Measurements from ENCODE around the gene SCAMP5.

Gene SCAMP5

DNA sequence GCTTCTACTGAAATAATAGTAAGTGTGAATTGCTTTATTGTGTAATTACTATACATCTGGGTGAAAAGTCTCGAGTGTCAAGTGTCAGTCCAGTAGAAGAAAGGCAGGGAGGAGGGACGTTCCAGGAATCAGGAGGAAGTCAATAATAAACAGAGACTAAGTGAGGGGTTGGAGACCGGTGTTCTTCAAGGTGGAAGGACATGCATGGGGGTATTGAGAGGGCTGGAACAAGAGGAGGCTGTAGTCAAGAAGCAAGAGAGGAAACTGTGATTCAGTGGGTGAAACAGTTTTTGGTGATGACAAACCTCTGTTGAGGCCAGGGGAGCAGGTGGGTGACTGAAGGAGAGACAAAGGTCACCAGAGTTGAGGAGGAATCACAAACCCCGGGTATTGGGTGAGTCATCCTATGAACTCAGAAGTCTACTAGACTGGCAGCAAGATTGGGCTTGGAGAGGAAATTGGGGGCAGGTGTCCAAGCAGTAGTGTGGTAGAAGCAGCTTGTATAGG lies 11.6 kb upstream of the SCAMP5 start:
- no peak for DNase-seq (ENCODE audit: low spot score)
- TF ChIP-seq, protein P1, sequence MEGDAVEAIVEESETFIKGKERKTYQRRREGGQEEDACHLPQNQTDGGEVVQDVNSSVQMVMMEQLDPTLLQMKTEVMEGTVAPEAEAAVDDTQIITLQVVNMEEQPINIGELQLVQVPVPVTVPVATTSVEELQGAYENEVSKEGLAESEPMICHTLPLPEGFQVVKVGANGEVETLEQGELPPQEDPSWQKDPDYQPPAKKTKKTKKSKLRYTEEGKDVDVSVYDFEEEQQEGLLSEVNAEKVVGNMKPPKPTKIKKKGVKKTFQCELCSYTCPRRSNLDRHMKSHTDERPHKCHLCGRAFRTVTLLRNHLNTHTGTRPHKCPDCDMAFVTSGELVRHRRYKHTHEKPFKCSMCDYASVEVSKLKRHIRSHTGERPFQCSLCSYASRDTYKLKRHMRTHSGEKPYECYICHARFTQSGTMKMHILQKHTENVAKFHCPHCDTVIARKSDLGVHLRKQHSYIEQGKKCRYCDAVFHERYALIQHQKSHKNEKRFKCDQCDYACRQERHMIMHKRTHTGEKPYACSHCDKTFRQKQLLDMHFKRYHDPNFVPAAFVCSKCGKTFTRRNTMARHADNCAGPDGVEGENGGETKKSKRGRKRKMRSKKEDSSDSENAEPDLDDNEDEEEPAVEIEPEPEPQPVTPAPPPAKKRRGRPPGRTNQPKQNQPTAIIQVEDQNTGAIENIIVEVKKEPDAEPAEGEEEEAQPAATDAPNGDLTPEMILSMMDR (IDR thresholded peaks at IDR 0.05; ENCODE audit: borderline replicate concordance, control extremely low read depth, extremely low read depth, insufficient read depth, missing control alignments), result no peak
- in situ Hi-C loops (cut with MboI; ENCODE audit: low sequenced_read_pairs, unreplicated experiment), result no loop called here

DNA sequence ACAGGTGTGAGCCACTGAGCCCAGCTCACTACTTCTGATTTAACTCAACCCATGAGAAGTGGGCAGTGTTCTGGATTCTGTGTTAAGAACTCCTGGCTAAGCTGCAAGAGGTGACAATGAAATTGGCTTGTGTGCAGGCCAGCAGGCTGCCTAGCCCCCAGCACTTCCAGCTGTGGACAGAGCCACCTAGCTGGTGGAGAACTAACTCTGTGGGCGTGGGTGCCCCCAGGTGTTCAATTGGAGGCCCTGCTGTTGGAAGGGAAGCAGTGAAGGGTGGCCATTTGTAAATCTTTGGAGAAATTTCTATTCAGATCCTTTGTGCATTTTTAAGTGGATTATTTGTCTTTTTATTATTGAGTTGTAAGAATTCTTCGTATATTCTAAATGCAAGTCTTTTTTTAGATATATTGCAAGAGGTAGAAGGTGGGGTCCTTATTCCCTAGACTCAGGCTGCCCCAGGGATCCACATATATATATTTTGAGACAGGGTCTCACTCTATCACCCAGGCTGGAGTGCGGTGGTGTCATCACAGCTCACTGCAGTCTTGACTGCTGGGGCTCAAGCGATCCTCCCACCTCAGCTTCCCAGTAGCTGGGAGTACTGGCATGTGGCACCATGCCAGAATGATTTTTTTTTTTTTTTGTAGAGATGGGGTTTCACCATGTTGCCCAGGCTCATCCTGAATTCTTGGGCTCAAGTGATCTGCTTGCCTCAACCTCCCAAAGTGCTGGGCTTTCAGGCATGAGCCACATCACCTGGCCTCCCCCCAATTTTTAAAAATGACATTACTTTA lies 7.2 kb upstream of the SCAMP5 start:
- in situ Hi-C loops (cut with MboI; ENCODE audit: low sequenced_read_pairs, unreplicated experiment), result no loop called here
- no peak for DNase-seq (ENCODE audit: low spot score)
- TF ChIP-seq, protein P1 (IDR thresholded peaks at IDR 0.05; ENCODE audit: borderline replicate concordance, control extremely low read depth, extremely low read depth, insufficient read depth, missing control alignments), result peak; percentile 38

DNA sequence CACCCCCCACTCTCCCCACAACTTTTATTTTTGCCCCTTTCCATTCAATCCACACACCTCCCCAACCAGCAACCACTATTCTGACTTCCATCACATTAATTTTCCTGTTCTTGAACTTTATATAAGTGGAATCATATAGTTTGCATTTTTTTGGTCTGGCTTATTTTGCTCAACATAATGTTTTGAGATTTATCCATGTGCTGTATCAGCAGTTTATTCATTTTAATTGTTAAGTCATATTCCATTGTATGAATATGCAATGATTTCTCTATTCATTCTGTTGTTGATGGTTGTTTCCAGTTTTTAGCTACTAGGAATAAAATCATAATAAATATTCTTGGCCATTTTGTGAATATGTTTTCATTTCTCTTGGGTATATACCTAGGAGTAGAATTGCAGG lies 5.8 kb upstream of the SCAMP5 start:
- TF ChIP-seq, protein P1 (IDR thresholded peaks at IDR 0.05; ENCODE audit: borderline replicate concordance, control extremely low read depth, extremely low read depth, insufficient read depth, missing control alignments), result no peak
- in situ Hi-C loops (cut with MboI; ENCODE audit: low sequenced_read_pairs, unreplicated experiment), result no loop called here
- no peak for DNase-seq (ENCODE audit: low spot score)

DNA sequence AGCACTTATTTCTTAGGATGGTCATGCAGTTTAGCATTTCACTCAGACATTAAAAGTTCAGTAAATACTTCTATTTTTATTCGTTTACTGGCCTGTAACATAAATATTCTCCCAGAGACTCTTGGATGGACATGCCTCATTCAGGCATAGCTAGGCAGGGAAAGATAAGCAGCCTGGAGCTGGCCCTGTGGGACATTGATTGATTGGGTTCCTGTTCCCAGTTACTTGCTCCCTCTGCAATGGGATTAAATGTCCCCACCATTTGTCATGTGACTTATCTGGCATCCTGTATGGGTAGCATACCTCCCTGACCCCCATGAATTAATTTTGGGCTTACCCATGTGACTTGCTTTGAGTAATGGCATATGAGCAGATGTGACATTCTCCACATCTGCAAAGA lies 2.7 kb upstream of the SCAMP5 start:
- TF ChIP-seq, protein P1 (IDR thresholded peaks at IDR 0.05; ENCODE audit: borderline replicate concordance, control extremely low read depth, extremely low read depth, insufficient read depth, missing control alignments), result no peak
- in situ Hi-C loops (cut with MboI; ENCODE audit: low sequenced_read_pairs, unreplicated experiment), result no loop called here
- no peak for DNase-seq (ENCODE audit: low spot score)

DNA sequence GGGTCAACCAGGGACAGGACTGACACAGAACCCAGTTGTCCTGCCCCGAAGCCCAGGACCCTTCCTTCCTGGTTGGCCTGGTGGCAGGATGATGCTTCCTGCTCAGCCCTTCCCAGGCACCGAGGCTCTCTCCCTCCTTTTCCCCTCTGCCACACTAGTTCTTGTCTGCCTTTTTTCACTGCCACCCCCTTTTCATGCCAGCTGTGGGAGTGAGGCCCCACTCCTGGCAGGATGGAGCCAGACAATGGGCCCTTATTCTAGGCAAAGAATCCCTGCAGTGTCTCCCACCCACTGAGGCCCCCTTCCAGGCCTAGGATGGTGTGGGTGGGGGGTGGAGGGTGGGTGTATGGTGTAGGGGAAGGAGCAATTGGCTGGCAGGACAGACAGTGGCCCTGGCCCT lies 1.1 kb upstream of the SCAMP5 start:
- no peak for DNase-seq (ENCODE audit: low spot score)
- in situ Hi-C loops (cut with MboI; ENCODE audit: low sequenced_read_pairs, unreplicated experiment), result no loop called here

DNA sequence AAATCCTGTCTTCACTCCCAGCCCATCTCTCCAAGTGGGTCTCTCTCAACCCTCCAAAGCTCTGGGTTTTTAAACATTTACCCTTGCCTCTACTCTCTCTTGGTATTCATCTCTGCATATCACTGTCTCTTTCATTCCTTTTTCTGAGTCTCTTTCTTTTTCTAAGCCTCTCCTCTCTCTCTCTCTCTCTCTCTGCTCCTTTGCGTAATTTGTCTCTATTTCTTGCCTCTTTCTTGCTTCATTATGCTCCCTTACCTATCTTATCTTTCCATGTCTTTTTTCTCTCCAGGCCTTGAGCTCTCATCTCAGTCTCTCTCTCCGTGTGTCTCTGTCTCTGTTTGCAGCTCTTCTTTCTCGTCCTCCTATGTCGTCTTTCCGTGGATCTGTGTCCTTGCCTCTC lies 678 bp upstream of the SCAMP5 start:
- no peak for DNase-seq (ENCODE audit: low spot score)
- in situ Hi-C loops (cut with MboI; ENCODE audit: low sequenced_read_pairs, unreplicated experiment), result no loop called here
- TF ChIP-seq, protein P1 (IDR thresholded peaks at IDR 0.05; ENCODE audit: borderline replicate concordance, control extremely low read depth, extremely low read depth, insufficient read depth, missing control alignments), result no peak

More for the DNA sequence above, 1.1 kb upstream of the SCAMP5 start:
- TF ChIP-seq, protein P1 (IDR thresholded peaks at IDR 0.05; ENCODE audit: borderline replicate concordance, control extremely low read depth, extremely low read depth, insufficient read depth, missing control alignments), result no peak
